IPS-18a (cell line): ENCODE results near the gene FOSB.

Experiments used
- H3K27ac ChIP-seq: one replicate; pipeline ENCODE4 v1.5.1; 2013; ENCODE audit warnings: low read length
- H3K27me3 ChIP-seq: one replicate; pipeline ENCODE4 v1.6.1; 2013; ENCODE audit warnings: mild to moderate bottlenecking, low read length; ENCODE audit not compliant: control insufficient read depth, insufficient read depth
- H3K36me3 ChIP-seq: one replicate; pipeline ENCODE4 v1.6.1; 2013; ENCODE audit warnings: low read depth, low read length; ENCODE audit not compliant: control insufficient read depth
- H3K4me1 ChIP-seq: one replicate; pipeline ENCODE4 v1.6.1; 2013; ENCODE audit warnings: low read depth, low read length; ENCODE audit not compliant: control insufficient read depth
- H3K4me3 ChIP-seq: one replicate; pipeline ENCODE4 v1.5.1; 2013; ENCODE audit warnings: low read length
- H3K9ac ChIP-seq: one replicate; pipeline ENCODE4 v1.6.1; 2013; ENCODE audit warnings: mild to moderate bottlenecking, low read length, moderate library complexity
- H3K9me3 ChIP-seq: one replicate; pipeline ENCODE4 v1.6.1; 2013; ENCODE audit warnings: low read depth, low read length; ENCODE audit not compliant: control insufficient read depth

FOSB gene

GRCh38 chr19:45443462-45444317, 24.1 kb upstream of the FOSB start:
- Histone ChIP-seq H3K9me3 (no peaks in the 10 kb centered on the region), H3K4me1 (peaks cover 6% of the 10 kb centered on the region), H3K27me3 (peaks cover 11% of the 10 kb centered on the region), H3K36me3 (no peaks in the 10 kb centered on the region), H3K27ac (peak overlapping the region; percentile 83), H3K4me3 (peak overlapping the region; percentile 83), H3K9ac (peak overlapping the region; percentile 92)

DNA sequence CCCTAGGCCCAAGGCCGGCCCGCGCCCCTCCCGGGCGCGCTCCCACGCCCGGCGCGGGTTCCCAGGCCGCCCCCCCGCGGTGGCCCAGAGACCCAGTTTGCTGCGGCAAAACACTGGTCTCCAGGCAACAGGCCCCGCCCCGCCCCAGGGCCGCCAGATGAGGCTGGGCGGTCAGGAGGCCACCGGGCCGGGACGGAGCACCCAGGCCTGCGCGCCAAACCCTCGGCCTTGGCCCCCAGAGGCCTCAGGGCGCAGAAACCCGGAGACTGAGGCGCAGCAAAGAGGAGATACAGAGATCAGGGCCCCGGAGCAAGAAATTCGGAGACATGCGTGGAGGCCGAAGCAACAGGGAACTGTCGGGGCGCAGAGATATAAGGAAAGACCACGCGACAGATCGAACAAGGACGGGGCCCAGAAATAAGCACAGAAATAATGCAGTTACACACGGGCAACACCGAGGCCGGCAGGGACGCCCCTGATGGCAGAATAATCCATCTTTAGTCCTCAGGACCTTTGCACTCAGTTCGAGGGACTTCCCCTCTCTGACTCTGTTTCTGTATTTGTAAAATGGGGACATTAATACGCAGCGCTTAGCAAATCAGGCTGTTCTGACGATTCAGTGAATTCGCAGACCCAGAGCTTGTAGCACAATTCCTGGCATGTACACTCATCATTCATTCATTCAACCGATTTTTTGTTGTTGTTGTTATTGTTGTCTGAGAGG, 23.3 kb upstream of the FOSB start:
- Histone ChIP-seq H3K4me3 (peak overlapping the region; percentile 50), H3K4me1 (peaks cover 6% of the 10 kb centered on the region), H3K9me3 (no peaks in the 10 kb centered on the region), H3K27me3 (peaks cover 12% of the 10 kb centered on the region), H3K36me3 (no peaks in the 10 kb centered on the region), H3K27ac (peak overlapping the region; percentile 46), H3K9ac (peak overlapping the region; percentile 92)

- no peak overlapping the region for H3K27ac ChIP-seq
- peaks cover 19% of the 10 kb centered on the region for H3K27me3 ChIP-seq
- peaks cover 6% of the 10 kb centered on the region for H3K4me1 ChIP-seq
- no peaks in the 10 kb centered on the region for H3K9me3 ChIP-seq
- H3K9ac ChIP-seq: no peak overlapping the region
- H3K36me3 ChIP-seq: no peaks in the 10 kb centered on the region
- H3K4me3 ChIP-seq: peak overlapping the region; percentile 50
Measured at GRCh38 chr19:45445139-45445538, 22.7 kb upstream of the FOSB start.

- Histone ChIP-seq H3K4me1 (peaks cover 9% of the 10 kb centered on the region), H3K9ac (no peak overlapping the region), H3K36me3 (no peaks in the 10 kb centered on the region), H3K27me3 (peaks cover 29% of the 10 kb centered on the region), H3K9me3 (no peaks in the 10 kb centered on the region), H3K4me3 (no peak overlapping the region), H3K27ac (no peak overlapping the region)
Measured at GRCh38 chr19:45446295-45446694, 21.5 kb upstream of the FOSB start.

GRCh38 chr19:45446944-45447343, 20.9 kb upstream of the FOSB start:
- Histone ChIP-seq H3K27me3 (peaks cover 35% of the 10 kb centered on the region), H3K27ac (no peak overlapping the region), H3K9me3 (no peaks in the 10 kb centered on the region), H3K9ac (no peak overlapping the region), H3K4me1 (peaks cover 10% of the 10 kb centered on the region), H3K36me3 (no peaks in the 10 kb centered on the region), H3K4me3 (no peak overlapping the region)

GRCh38 chr19:45448425-45448756, 19.4 kb upstream of the FOSB start:
- no peak overlapping the region for H3K27ac ChIP-seq
- H3K27me3 ChIP-seq: peaks cover 37% of the 10 kb centered on the region
- no peak overlapping the region for H3K4me3 ChIP-seq
- no peak overlapping the region for H3K9ac ChIP-seq
- H3K4me1 ChIP-seq: peaks cover 10% of the 10 kb centered on the region
- no peaks in the 10 kb centered on the region for H3K36me3 ChIP-seq
- H3K9me3 ChIP-seq: no peaks in the 10 kb centered on the region

GRCh38 chr19:45448887-45449299, 18.9 kb upstream of the FOSB start:
- H3K27me3 ChIP-seq: peaks cover 37% of the 10 kb centered on the region
- H3K4me3 ChIP-seq: no peak overlapping the region
- no peaks in the 10 kb centered on the region for H3K9me3 ChIP-seq
- no peaks in the 10 kb centered on the region for H3K36me3 ChIP-seq
- H3K9ac ChIP-seq: no peak overlapping the region
- H3K4me1 ChIP-seq: peaks cover 10% of the 10 kb centered on the region
- no peak overlapping the region for H3K27ac ChIP-seq

DNA sequence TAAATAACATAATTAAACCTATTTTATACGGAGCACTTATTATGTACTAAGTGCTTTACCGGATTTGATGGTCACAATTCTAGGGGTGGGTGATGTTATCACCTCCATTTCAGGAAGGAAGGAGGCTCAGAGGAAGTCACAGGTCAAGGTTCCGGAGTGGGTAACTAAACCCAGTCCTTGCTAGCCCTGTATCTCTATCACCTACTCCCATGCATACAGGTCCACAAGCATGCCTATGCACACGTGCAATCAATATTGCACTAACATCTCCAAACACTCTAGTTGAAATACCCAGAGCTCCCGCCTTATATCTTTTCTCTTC, 17.8 kb upstream of the FOSB start:
- no peaks in the 10 kb centered on the region for H3K36me3 ChIP-seq
- H3K27ac ChIP-seq: no peak overlapping the region
- no peaks in the 10 kb centered on the region for H3K9me3 ChIP-seq
- H3K4me3 ChIP-seq: peak overlapping the region; percentile 67
- H3K4me1 ChIP-seq: peaks cover 4% of the 10 kb centered on the region
- H3K27me3 ChIP-seq: peaks cover 32% of the 10 kb centered on the region
- H3K9ac ChIP-seq: peak overlapping the region; percentile 88

DNA sequence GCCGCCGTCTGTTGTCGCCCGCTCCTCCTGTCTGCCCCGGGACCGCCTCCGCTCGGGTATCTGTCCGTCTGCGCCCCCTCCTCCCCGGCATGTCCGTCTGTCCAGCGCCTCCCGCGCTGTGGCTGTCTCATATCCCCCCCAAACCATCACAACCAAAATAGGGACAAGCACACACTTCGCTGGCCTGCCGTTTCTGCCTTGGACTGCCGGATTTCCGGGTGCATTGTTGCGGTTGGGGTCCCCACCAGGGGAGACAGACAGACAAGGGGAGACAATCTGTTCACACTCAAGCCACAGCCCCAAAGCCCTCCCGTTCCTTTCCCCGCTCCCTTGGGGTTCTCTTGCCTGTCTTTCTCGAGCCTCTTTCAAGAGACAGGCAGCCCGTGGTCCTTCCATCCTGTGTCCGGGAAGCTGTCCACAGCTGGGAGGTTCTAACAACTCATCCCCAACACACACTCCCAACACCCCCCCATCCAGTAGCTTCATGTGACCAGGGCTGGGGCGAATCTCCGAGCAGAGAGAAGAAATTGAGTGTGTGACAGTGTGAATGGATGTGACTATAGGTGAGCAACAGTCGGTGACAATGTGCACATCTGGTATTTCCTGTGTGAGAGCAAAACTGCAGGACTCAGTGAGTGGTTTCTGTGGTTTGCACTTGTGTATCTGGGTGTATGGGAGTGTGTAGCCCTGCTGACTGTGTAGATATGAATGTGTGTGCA, 16.5 kb upstream of the FOSB start:
- H3K4me3 ChIP-seq: peak overlapping the region; percentile 68
- peaks cover 26% of the 10 kb centered on the region for H3K27me3 ChIP-seq
- no peaks in the 10 kb centered on the region for H3K36me3 ChIP-seq
- H3K27ac ChIP-seq: no peak overlapping the region
- no peaks in the 10 kb centered on the region for H3K9me3 ChIP-seq
- H3K4me1 ChIP-seq: peaks cover 11% of the 10 kb centered on the region
- H3K9ac ChIP-seq: peak overlapping the region; percentile 82

DNA sequence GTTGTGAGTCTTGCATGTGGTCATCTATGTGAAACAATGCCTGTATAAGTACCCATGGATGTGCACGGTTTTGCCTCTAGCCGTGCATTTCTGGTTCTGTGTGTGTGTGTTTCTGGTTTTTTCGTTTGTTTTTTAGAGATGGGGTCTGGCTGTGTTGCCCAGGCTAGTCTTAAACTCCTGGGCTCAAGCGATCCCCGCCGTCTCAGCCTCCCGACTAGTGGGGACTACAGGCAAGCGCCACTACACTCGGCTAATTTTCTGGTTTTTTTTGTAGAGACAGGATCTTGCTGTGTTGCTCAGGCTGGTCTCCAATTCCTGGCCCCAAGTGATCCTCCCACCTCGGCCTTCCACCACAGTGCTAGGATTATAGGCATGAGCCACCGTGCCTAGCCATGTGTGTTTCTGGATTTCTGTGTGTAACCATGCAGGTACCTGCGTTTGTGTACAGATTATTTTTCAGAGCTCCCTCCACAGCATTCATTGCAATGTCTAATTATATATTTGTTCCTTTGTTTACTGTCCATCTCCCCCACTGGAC, 15.9 kb upstream of the FOSB start:
- Histone ChIP-seq H3K4me3 (no peak overlapping the region), H3K27me3 (peaks cover 26% of the 10 kb centered on the region), H3K36me3 (no peaks in the 10 kb centered on the region), H3K9ac (no peak overlapping the region), H3K27ac (no peak overlapping the region), H3K4me1 (peaks cover 11% of the 10 kb centered on the region), H3K9me3 (no peaks in the 10 kb centered on the region)

DNA sequence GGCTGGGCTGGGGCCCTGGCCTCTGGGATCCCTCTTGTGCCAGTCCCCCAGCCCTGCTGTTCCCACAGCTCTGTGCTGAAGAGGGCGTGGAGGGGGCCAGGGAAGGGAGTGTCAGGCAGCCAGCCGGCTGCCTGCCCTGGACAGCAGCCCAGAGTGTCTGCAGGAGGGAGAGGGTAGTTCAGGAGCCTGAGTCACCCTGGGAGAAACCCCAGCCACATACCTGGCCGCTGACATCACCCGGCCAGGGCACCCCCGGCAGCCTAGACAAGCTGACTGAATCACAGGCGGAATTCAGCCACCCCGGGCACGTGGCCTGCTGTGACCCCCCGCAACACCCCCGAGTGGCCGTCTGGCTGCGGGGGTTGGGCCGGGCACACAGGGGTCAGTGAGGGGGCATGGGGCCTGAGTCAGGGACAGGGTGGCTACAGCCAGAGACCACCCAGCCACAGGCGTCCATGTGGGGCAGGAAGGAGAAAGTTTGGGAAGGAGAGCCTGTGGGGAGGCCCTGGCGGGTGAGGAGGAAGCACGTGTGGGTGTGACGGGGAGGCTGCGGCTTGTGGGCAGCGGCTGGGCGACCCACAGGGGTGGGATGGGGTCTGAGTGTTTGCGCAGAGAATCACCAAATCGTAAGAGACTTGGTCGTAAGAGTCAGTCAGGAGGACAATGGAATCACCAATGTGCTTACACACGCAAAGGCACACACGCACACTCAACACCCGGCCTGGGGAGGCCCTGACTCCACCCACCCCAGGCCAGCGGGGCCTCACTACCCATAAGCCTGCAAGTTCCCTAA, 11.9 kb upstream of the FOSB start:
- Histone ChIP-seq H3K27me3 (peaks cover 12% of the 10 kb centered on the region), H3K36me3 (no peaks in the 10 kb centered on the region), H3K4me1 (peaks cover 11% of the 10 kb centered on the region), H3K9ac (peak overlapping the region; percentile 52), H3K4me3 (no peak overlapping the region), H3K9me3 (no peaks in the 10 kb centered on the region), H3K27ac (no peak overlapping the region)
